Measurements from ENCODE around the gene ACSF2. TPM values are rescaled to one million over a fixed set of nuclear protein-coding genes. Genes with fewer than 3 reads are reported as not detected.

The ACSF2 gene
- total RNA-seq, 1 donor from 2014 or later = 17.9 TPM

DNA sequence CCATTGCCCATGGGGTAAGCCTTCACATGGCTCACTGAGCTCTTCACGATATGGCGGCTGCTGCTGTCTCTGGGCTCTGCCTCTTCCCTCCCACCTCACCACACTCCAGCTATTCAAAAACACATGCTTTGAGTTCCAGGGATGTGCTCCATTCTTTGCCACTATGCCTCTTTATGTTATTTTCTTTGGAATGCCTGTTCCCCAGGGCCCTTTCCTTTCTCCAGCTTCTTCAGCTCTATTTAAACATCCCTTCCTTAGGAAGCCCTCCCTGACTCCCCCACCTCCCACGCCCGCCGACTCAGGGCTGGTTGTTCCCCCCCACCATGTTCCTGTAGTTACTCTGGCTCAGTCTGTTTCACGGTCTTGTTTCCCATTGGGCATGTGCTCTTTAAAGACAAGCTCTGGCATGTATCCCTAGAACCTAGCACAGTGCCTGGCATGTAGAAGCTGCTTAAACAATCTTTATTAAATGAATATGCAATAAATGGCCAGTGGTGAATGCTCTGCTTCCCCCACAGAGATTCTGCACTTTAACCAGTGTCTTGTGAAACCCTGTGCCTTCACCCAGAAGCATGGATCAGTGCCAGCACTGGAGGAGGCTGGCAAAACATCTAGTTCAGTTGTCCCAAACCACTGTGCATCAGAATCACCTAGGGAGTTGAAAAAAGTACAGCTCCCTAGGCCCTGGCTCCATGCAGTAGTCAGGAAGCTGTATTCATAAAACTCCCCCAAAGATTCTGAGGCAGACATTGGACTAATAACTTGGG is 89.1 kb downstream of the ACSF2 start:
- Mint-ChIP-seq H3K4me1 (peaks cover 13% of the 10 kb centered on the region), H3K4me3 (no peak overlapping the region), H3K9me3 (no peaks in the 10 kb centered on the region), H3K27ac (no peak overlapping the region), H3K27me3 (no peaks in the 10 kb centered on the region), H3K36me3 (ENCODE audit: low read depth) (no peaks in the 10 kb centered on the region)
- POLR2A ChIA-PET = no interaction called here
- TF ChIP-seq, protein P1, sequence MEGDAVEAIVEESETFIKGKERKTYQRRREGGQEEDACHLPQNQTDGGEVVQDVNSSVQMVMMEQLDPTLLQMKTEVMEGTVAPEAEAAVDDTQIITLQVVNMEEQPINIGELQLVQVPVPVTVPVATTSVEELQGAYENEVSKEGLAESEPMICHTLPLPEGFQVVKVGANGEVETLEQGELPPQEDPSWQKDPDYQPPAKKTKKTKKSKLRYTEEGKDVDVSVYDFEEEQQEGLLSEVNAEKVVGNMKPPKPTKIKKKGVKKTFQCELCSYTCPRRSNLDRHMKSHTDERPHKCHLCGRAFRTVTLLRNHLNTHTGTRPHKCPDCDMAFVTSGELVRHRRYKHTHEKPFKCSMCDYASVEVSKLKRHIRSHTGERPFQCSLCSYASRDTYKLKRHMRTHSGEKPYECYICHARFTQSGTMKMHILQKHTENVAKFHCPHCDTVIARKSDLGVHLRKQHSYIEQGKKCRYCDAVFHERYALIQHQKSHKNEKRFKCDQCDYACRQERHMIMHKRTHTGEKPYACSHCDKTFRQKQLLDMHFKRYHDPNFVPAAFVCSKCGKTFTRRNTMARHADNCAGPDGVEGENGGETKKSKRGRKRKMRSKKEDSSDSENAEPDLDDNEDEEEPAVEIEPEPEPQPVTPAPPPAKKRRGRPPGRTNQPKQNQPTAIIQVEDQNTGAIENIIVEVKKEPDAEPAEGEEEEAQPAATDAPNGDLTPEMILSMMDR (IDR thresholded peaks at IDR 0.05) = no peak
- CTCF ChIA-PET = no interaction called here
- ATAC-seq (ENCODE audit: low read depth) (no peak), DNase-seq (no peak)
- intact Hi-C loops (cut with micrococcal nuclease) = no loop called here

DNA sequence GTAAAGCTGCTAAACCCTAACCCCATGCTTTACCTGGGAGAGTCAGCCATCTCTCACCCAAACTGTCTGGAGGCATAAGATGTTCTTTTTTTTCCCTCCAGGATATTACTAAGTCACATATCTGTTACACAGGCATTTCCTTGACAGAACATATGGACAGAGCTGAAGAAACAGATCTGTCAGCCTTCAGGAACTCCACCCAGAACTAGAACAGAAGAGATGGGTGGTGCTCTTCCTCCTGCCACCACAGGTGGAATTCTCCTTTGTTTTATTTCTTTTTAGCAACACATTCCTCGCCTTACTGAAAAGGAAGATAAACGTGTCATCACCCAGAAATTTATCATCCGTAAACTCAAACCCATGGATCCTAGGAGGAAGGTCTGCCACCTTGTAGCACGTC is 91.0 kb downstream of the ACSF2 start:
- H3K4me1 Mint-ChIP-seq = no peaks in the 10 kb centered on the region
- POLR2A ChIA-PET = no interaction called here
- TF ChIP-seq, protein P1 (IDR thresholded peaks at IDR 0.05) = no peak
- intact Hi-C loops (cut with micrococcal nuclease) = no loop called here
- no peak for DNase-seq
- H3K9me3 Mint-ChIP-seq = no peaks in the 10 kb centered on the region
- H3K27ac Mint-ChIP-seq = no peak overlapping the region
- H3K36me3 Mint-ChIP-seq (ENCODE audit: low read depth) = no peaks in the 10 kb centered on the region
- H3K4me3 Mint-ChIP-seq = no peak overlapping the region
- ATAC-seq (ENCODE audit: low read depth) = no peak
- H3K27me3 Mint-ChIP-seq = no peaks in the 10 kb centered on the region
- CTCF ChIA-PET = interaction anchor here (1.2 kb wide), 1 partner anchor 38 kb away, joined by 4 read pairs; the partner anchor contains the start of gene RSAD1

DNA sequence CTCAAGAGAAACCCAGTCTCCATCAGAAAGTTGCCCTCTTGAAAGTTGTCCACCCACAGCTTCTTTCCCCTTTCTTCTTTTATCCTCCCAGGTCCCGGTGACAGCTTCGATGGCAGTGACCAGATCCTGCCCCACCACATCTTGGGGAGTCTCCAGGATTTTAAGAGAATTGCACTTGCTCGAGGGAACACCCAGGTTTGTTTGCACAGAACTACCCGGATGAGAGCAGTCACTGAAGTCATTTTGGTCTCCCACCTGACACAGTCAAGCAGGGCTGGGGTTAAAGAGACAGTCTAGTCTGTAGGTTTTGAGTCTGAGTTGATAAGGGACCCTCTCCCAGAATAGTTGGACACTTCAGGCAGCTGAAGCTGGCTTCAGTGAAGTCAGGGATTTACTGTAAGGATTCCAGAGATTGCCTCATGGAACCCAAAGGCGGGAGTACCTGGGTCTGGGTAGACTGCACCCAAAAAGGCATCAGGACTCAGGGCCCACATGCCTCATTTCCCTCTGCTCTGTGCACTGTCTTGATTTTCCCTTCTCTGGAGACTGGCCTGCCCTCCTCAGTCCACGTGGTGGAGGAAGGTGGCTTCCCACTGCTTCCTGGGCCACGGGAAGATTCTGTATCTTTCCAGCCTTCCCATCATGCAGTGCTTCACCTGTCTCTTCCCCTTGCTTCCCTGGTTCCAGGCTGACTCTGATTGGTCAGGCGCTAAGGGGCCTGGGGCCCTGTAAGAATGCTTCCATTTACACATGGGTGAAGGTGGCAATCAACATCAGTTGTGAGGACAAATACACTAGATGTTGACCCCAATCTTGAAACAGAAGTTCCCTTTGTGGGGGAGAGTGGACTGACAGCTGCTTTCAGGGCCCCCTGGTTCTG is 91.7 kb downstream of the ACSF2 start:
- CTCF ChIA-PET = no interaction called here
- H3K4me3 Mint-ChIP-seq = no peak overlapping the region

DNA sequence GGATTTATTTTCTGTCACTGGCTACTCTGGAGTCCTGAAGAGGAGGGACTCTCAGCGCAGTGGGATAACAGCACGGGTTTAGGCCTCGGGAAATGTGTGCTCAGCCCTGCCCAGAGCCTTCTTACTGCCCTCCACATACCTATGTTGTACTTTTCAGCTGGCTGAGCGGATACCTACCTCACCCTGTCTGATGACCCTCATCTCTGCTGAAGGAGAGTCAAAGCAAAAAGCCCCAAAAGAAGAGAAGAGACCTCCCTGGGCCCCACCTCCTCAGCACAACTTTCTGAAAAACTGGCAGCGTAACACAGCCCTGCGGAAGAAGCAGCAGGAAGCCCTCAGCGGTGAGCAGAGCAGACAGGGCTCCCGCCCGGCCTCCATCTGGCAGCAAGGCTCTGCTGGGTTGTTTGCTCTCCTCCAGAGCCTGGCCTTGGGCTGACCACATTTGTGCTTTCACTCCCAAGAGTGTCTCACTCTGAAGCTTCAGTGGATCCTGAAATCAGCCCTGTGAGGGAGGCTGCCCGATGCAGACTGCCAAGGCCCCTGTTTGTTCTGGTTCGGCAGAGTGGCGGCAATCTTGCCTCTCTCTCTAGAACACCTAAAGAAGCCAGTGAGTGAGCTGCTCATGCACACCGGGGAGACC is 92.5 kb downstream of the ACSF2 start:
- H3K4me3 Mint-ChIP-seq = no peak overlapping the region
- no peaks in the 10 kb centered on the region for H3K4me1 Mint-ChIP-seq
- no peak overlapping the region for H3K27ac Mint-ChIP-seq
- CTCF ChIA-PET = no interaction called here
- ATAC-seq (ENCODE audit: low read depth) = no peak
- intact Hi-C loops (cut with micrococcal nuclease) = no loop called here
- no peak for DNase-seq
- POLR2A ChIA-PET = no interaction called here
- TF ChIP-seq, protein P1 (IDR thresholded peaks at IDR 0.05) = no peak
- no peaks in the 10 kb centered on the region for H3K9me3 Mint-ChIP-seq
- no peaks in the 10 kb centered on the region for H3K36me3 Mint-ChIP-seq (ENCODE audit: low read depth)
- H3K27me3 Mint-ChIP-seq = no peaks in the 10 kb centered on the region

More for the DNA sequence above, 91.7 kb downstream of the ACSF2 start:
- POLR2A ChIA-PET = no interaction called here
- no peaks in the 10 kb centered on the region for H3K27me3 Mint-ChIP-seq
- TF ChIP-seq, protein P1 (IDR thresholded peaks at IDR 0.05) = no peak
- DNase-seq (no peak), ATAC-seq (ENCODE audit: low read depth) (no peak)
- H3K27ac Mint-ChIP-seq = no peak overlapping the region
- intact Hi-C loops (cut with micrococcal nuclease) = no loop called here
- H3K4me1 Mint-ChIP-seq = no peaks in the 10 kb centered on the region
- H3K36me3 Mint-ChIP-seq (ENCODE audit: low read depth) = no peaks in the 10 kb centered on the region
- no peaks in the 10 kb centered on the region for H3K9me3 Mint-ChIP-seq

Measured in activated B cell treated with CpG ODN at 0.5 μM for 24 hours (primary cell).